ENCODE results near the gene TRIM71. TPM values are rescaled to one million over a fixed set of nuclear protein-coding genes. Genes with fewer than 3 reads are reported as not detected.

TRIM71 gene
- total and polyA plus RNA-seq, 12 donors, result 0.07 TPM; not detected in 11

- H3K9me3 ChIP-seq, result no peaks in the 10 kb centered on the region
- no peak overlapping the region for H3K4me3 ChIP-seq
- ATAC-seq (no peak), DNase-seq (no peak)
- H3K27me3 ChIP-seq, result peaks cover 0 to 53% (median 35%) of the 10 kb centered on the region in 7 donors
- intact Hi-C loops (cut with DNase I), result no loop called here
- H3K4me1 ChIP-seq, result peaks cover 0 to 10% (median 0%) of the 10 kb centered on the region in 9 donors
- no peak overlapping the region for H3K27ac ChIP-seq
- TF ChIP-seq CTCF (IDR thresholded peaks at IDR 0.05), result no peak
- 91 to 92% methylated on average over 5 of the region's 5 CpGs for WGBS, 2 donors
- H3K36me3 ChIP-seq, result no peaks in the 10 kb centered on the region
Measured at GRCh38 chr3:32837789-32838188, 20.0 kb downstream of the TRIM71 start.

GRCh38 chr3:32839714-32840085, 21.9 kb downstream of the TRIM71 start:
- no peak for TF ChIP-seq CTCF (IDR thresholded peaks at IDR 0.05)
- no peak for ATAC-seq
- WGBS, 2 donors, result 66 to 77% methylated on average over 4 of the region's 4 CpGs

GRCh38 chr3:32840086-32840841, 22.5 kb downstream of the TRIM71 start:
- Histone ChIP-seq H3K4me1 (peaks cover 0 to 19% (median 0%) of the 10 kb centered on the region in 9 donors), H3K4me3 (no peak overlapping the region), H3K27me3 (peaks cover 0 to 36% (median 12%) of the 10 kb centered on the region in 7 donors), H3K36me3 (no peaks in the 10 kb centered on the region), H3K9me3 (no peaks in the 10 kb centered on the region), H3K27ac (no peak overlapping the region)
- TF ChIP-seq CTCF (IDR thresholded peaks at IDR 0.05), result no peak
- DNase-seq, result no peak
- intact Hi-C loops (cut with DNase I), result no loop called here
- WGBS, 2 donors, result 65 to 70% methylated on average over 5 of the region's 5 CpGs
- no peak for ATAC-seq

More at GRCh38 chr3:32839714-32840085, 21.9 kb downstream of the TRIM71 start:
- no peaks in the 10 kb centered on the region for H3K36me3 ChIP-seq
- no peak overlapping the region for H3K4me3 ChIP-seq
- no peak for DNase-seq
- H3K27me3 ChIP-seq, result peaks cover 0 to 41% (median 18%) of the 10 kb centered on the region in 7 donors
- no peak overlapping the region for H3K27ac ChIP-seq
- no peaks in the 10 kb centered on the region for H3K9me3 ChIP-seq
- peaks cover 0 to 19% (median 0%) of the 10 kb centered on the region in 9 donors for H3K4me1 ChIP-seq
- intact Hi-C loops (cut with DNase I), result no loop called here

- H3K36me3 ChIP-seq, result no peaks in the 10 kb centered on the region
- ATAC-seq (no peak), DNase-seq (no peak)
- WGBS, 2 donors, result 72 to 73% methylated on average over 12 of the region's 12 CpGs
- no peak overlapping the region for H3K4me3 ChIP-seq
- H3K27ac ChIP-seq, result no peak overlapping the region
- H3K9me3 ChIP-seq, result no peaks in the 10 kb centered on the region
- H3K27me3 ChIP-seq, result peaks cover 0 to 27% (median 5%) of the 10 kb centered on the region in 7 donors
- H3K4me1 ChIP-seq, result peaks cover 0 to 19% (median 0%) of the 10 kb centered on the region in 9 donors
- intact Hi-C loops (cut with DNase I), result no loop called here
- no peak for TF ChIP-seq CTCF (IDR thresholded peaks at IDR 0.05)
Measured at GRCh38 chr3:32841341-32841740, 23.5 kb downstream of the TRIM71 start.

Measured in heart right ventricle (tissue), 16 donors.